Skeletal muscle satellite cell (primary cell): ENCODE results near the gene FAM187B.

Experiments used
- H3K27me3 ChIP-seq: 2 replicates; pipeline ENCODE4 v1.7.0; 2013; ENCODE audit warnings: low read length; ENCODE audit not compliant: control insufficient read depth, insufficient read depth
- H3K36me3 ChIP-seq: 2 replicates; pipeline ENCODE4 v1.7.0; 2013; ENCODE audit warnings: mild to moderate bottlenecking, control low read depth, low read length; ENCODE audit not compliant: insufficient read depth
- H3K4me1 ChIP-seq: 2 replicates; pipeline ENCODE4 v1.7.0; 2013; ENCODE audit warnings: low read length; ENCODE audit not compliant: control insufficient read depth, insufficient read depth
- H3K4me2 ChIP-seq: 2 replicates; pipeline ENCODE4 v1.7.0; 2013; ENCODE audit warnings: mild to moderate bottlenecking, low read length
- H3K4me3 ChIP-seq: 2 replicates; pipeline ENCODE4 v1.7.0; 2013; ENCODE audit warnings: low read length
- H3K9ac ChIP-seq: 2 replicates; pipeline ENCODE4 v1.7.0; 2013; ENCODE audit warnings: mild to moderate bottlenecking, low read depth, low read length, moderate library complexity
- H3K9me3 ChIP-seq: replicated peaks from 2 replicates; pipeline ENCODE4 v1.7.0; 2013; ENCODE audit warnings: mild to moderate bottlenecking, control low read depth, low read length

Gene FAM187B

GRCh38 chr19:35213663-35214632, 14.6 kb downstream of the FAM187B start:
- no peak overlapping the region for H3K9ac ChIP-seq
- H3K9me3 ChIP-seq: no peaks in the 10 kb centered on the region
- peak overlapping the region; percentile 41 for H3K4me2 ChIP-seq
- no peak overlapping the region for H3K4me3 ChIP-seq
- H3K27me3 ChIP-seq: peaks cover 5% of the 10 kb centered on the region
- no peaks in the 10 kb centered on the region for H3K36me3 ChIP-seq
- peaks cover 2% of the 10 kb centered on the region for H3K4me1 ChIP-seq

DNA sequence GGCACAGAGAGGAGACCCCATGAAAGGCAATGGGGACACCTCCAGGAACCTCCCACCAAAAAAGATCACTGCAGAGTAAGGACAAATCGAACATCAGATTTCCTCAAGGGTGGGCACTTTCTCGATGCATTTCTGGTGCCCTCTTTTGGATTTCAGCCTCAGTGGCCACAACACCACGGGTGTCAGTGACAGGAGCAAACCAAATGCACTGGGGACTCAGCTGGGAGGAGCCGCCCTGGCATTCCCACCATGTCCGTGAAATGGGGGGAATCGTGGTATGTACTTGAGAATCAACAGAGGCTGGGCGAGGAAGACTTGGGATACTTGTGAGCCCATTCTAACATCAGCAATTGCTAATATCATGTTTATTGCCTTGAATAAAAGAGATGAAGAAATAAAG, 16.3 kb downstream of the FAM187B start:
- peaks cover 2% of the 10 kb centered on the region for H3K4me1 ChIP-seq
- H3K9ac ChIP-seq: no peak overlapping the region
- no peak overlapping the region for H3K4me3 ChIP-seq
- no peaks in the 10 kb centered on the region for H3K36me3 ChIP-seq
- H3K27me3 ChIP-seq: peaks cover 8% of the 10 kb centered on the region
- no peaks in the 10 kb centered on the region for H3K9me3 ChIP-seq
- no peak overlapping the region for H3K4me2 ChIP-seq

GRCh38 chr19:35211545-35212230, 16.9 kb downstream of the FAM187B start:
- Histone ChIP-seq H3K9me3 (no peaks in the 10 kb centered on the region), H3K9ac (no peak overlapping the region), H3K4me1 (peaks cover 2% of the 10 kb centered on the region), H3K27me3 (peaks cover 8% of the 10 kb centered on the region), H3K4me3 (no peak overlapping the region), H3K4me2 (no peak overlapping the region), H3K36me3 (no peaks in the 10 kb centered on the region)

DNA sequence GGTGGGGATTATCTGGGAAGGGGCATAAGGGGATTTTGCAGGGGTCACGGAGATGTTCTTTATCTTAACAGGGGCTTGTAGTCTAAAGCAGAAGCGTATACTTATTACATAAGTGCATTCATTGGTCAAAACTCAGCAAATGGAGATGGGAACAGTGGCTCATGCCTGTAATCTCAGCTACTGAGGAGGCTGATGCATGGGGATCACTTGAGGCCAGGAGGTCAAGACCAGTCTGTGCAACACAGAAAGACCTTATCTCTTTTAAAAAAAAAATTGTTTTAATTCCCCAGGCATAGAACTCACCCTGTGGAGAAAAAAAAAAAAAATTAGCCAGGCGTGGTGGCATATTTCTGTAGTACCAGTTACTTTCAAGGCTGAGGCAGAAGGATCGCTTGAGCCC, 18.9 kb downstream of the FAM187B start:
- Histone ChIP-seq H3K4me3 (no peak overlapping the region), H3K9me3 (no peaks in the 10 kb centered on the region), H3K4me2 (no peak overlapping the region), H3K4me1 (peaks cover 2% of the 10 kb centered on the region), H3K27me3 (peaks cover 12% of the 10 kb centered on the region), H3K36me3 (no peaks in the 10 kb centered on the region), H3K9ac (no peak overlapping the region)

DNA sequence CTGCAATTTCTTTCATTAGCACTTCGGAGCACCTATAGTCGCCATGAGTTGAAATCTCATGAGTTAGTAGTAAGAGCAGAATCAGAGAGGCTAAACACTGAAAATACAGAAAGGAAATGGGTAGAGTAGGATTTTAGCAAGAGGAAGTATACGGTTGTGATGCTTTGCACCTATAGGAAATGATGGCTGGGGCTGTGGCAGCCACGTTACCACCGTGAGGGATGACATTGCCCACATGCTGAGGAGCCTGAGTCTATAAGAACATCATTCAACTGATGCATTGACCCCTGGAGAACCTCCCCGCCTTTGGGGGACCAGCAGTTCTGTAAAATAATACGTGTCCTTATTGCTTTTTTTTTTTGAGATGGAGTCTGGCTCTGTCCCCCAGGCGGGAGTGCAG, 20.4 kb downstream of the FAM187B start:
- Histone ChIP-seq H3K4me3 (no peak overlapping the region), H3K9ac (no peak overlapping the region)

DNA sequence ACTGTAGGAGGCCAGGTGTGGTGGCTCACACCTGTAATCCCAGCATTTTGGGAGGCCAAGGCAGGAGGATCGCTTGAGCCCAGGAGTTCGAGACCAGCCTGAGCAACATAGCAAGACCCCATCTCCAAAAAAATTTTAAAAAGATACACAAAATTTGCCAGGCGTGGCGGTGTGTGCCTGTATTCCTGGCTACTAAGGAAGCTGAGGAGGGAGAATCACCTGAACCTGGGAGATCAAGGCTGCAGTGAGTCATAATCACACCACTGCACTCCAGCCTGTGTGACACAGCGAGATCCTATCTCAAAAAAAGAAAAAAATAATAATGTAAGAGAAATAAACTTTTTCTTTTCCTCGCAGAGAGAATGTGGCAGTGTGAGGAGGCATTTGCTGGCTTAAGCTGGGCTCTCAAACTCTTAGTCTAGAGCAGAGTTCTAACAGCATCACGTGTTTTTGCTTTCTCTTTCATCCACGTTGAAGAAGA, 21.1 kb downstream of the FAM187B start:
- no peaks in the 10 kb centered on the region for H3K4me1 ChIP-seq
- no peaks in the 10 kb centered on the region for H3K9me3 ChIP-seq
- H3K4me3 ChIP-seq: no peak overlapping the region
- no peaks in the 10 kb centered on the region for H3K36me3 ChIP-seq
- H3K9ac ChIP-seq: no peak overlapping the region
- H3K4me2 ChIP-seq: no peak overlapping the region
- H3K27me3 ChIP-seq: peaks cover 9% of the 10 kb centered on the region

More for the DNA sequence above, 20.4 kb downstream of the FAM187B start:
- peaks cover 9% of the 10 kb centered on the region for H3K27me3 ChIP-seq
- no peak overlapping the region for H3K4me2 ChIP-seq
- no peaks in the 10 kb centered on the region for H3K36me3 ChIP-seq
- no peaks in the 10 kb centered on the region for H3K9me3 ChIP-seq
- H3K4me1 ChIP-seq: no peaks in the 10 kb centered on the region

DNA sequence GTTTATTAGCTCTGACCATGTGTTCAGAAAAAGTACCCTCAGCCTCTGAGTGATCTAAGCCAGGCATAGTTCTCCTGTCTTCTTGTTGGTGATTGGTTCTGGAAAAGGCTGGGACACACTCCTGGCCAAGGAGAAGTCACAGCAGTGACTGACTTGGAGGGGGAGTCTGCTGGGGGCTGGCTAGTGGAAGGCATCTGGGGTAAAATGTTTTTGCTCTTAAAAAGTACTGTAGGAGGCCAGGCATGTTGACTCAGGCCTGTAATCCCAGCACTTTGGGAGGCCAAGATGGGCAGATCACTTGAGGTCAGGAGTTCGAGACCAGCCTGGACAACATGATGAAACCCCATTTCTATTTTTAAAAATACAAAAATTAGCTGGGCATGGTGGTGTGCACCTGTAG, 21.7 kb downstream of the FAM187B start:
- peaks cover 9% of the 10 kb centered on the region for H3K27me3 ChIP-seq
- H3K4me3 ChIP-seq: no peak overlapping the region
- H3K4me1 ChIP-seq: no peaks in the 10 kb centered on the region
- no peak overlapping the region for H3K9ac ChIP-seq
- H3K36me3 ChIP-seq: no peaks in the 10 kb centered on the region
- H3K4me2 ChIP-seq: no peak overlapping the region
- no peaks in the 10 kb centered on the region for H3K9me3 ChIP-seq

DNA sequence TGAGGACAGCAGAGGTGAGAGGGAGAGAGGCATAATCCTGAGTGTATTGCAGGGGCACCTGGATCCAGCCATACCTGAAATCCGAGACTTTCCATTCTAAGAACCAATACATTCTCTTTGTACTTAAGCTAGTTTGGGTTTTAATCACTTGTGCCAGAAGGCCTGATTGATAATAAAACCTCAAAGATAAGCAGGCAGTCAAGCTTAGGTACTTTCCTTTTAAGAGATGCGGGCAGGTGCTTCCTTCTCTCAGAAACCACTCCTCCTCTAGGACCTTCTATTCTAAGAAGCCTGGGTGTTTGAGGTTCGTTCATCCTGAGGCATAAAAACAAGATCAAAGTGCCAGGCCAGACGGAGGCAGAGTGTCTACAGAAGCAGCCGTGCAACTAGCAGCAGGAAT, 22.2 kb downstream of the FAM187B start:
- Histone ChIP-seq H3K9me3 (no peaks in the 10 kb centered on the region), H3K36me3 (no peaks in the 10 kb centered on the region), H3K9ac (no peak overlapping the region), H3K4me1 (no peaks in the 10 kb centered on the region), H3K27me3 (peaks cover 9% of the 10 kb centered on the region), H3K4me3 (no peak overlapping the region), H3K4me2 (no peak overlapping the region)

- no peaks in the 10 kb centered on the region for H3K36me3 ChIP-seq
- no peak overlapping the region for H3K9ac ChIP-seq
- peaks cover 14% of the 10 kb centered on the region for H3K27me3 ChIP-seq
- no peaks in the 10 kb centered on the region for H3K4me1 ChIP-seq
- H3K4me3 ChIP-seq: no peak overlapping the region
- H3K4me2 ChIP-seq: no peak overlapping the region
- H3K9me3 ChIP-seq: no peaks in the 10 kb centered on the region
Measured at GRCh38 chr19:35205733-35206323, 22.7 kb downstream of the FAM187B start.

- Histone ChIP-seq H3K9me3 (no peaks in the 10 kb centered on the region), H3K4me1 (no peaks in the 10 kb centered on the region), H3K36me3 (no peaks in the 10 kb centered on the region), H3K27me3 (peaks cover 17% of the 10 kb centered on the region), H3K4me3 (no peak overlapping the region), H3K9ac (no peak overlapping the region), H3K4me2 (no peak overlapping the region)
Measured at GRCh38 chr19:35204799-35205732, 23.5 kb downstream of the FAM187B start.
